ENCODE results near the gene MRPL38. TPM values are rescaled to one million over a fixed set of nuclear protein-coding genes. Genes with fewer than 3 reads are reported as not detected.

The MRPL38 gene
- total RNA-seq, 2 donors from 2014 or later, result 47.7 to 77.8 TPM

DNA sequence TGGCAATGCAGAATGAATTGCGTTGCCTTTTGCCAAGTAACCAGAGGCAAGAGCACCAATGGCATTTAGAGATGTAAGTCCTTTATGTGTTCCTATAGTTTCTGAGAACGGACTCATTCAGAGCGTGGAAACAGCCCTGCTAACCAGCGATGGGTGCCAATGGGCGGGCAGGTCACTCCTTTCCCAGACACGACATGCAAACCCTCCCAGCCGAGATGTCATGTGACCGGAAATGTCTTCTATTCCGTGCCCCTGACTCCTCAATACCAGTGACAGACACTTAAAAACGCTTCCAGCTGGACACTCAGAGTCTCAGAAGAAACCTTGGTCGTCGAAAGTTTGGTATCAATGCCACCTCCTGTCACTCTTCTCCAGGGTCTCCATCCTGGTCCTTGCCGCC is 33.0 kb upstream of the MRPL38 start:
- H3K4me3 ChIP-seq, result no peak overlapping the region
- no peak overlapping the region for H3K27ac ChIP-seq
- no peak for DNase-seq
- TF ChIP-seq, protein P1, sequence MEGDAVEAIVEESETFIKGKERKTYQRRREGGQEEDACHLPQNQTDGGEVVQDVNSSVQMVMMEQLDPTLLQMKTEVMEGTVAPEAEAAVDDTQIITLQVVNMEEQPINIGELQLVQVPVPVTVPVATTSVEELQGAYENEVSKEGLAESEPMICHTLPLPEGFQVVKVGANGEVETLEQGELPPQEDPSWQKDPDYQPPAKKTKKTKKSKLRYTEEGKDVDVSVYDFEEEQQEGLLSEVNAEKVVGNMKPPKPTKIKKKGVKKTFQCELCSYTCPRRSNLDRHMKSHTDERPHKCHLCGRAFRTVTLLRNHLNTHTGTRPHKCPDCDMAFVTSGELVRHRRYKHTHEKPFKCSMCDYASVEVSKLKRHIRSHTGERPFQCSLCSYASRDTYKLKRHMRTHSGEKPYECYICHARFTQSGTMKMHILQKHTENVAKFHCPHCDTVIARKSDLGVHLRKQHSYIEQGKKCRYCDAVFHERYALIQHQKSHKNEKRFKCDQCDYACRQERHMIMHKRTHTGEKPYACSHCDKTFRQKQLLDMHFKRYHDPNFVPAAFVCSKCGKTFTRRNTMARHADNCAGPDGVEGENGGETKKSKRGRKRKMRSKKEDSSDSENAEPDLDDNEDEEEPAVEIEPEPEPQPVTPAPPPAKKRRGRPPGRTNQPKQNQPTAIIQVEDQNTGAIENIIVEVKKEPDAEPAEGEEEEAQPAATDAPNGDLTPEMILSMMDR (IDR thresholded peaks at IDR 0.05), result no peak
- TF ChIP-seq POLR2A (IDR thresholded peaks at IDR 0.05), result no peak
- H3K4me1 ChIP-seq, result peaks cover 14% of the 10 kb centered on the region
- WGBS, 2 donors, result 89 to 94% methylated on average over 13 of the region's 13 CpGs
- H3K27me3 ChIP-seq, result no peaks in the 10 kb centered on the region
- no peaks in the 10 kb centered on the region for H3K9me3 ChIP-seq
- ATAC-seq, result no peak
- no peaks in the 10 kb centered on the region for H3K36me3 ChIP-seq (replicated peaks in 1 of 2; ENCODE audit: insufficient read depth in 1 of 2, low read depth in 2 of 2)
- intact Hi-C loops (cut with DNase I), result no loop called here

DNA sequence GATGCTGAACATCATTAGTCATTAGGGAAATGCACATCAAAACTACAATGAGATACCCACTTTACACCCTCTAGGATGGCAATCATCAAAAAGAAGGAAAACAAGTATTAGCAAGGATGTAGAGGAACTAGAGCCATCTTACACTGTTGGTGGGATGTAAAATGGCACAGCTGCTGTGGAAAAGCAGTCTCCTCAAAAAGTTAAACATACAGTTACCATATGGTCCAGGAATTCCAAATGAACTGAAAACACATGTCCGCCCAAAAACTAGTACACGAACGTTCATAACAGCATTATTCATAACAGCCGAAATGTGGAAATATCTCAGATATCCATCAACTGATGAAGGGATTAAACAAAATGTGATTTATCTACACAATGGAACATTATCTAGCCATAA is 29.1 kb upstream of the MRPL38 start:
- WGBS, 2 donors, result 80 to 85% methylated on average over 4 of the region's 4 CpGs
- intact Hi-C loops (cut with DNase I), result no loop called here
- Histone ChIP-seq H3K27me3 (no peaks in the 10 kb centered on the region), H3K4me3 (no peak overlapping the region), H3K27ac (no peak overlapping the region), H3K36me3 (replicated peaks in 1 of 2; ENCODE audit: insufficient read depth in 1 of 2, low read depth in 2 of 2) (no peaks in the 10 kb centered on the region), H3K4me1 (no peaks in the 10 kb centered on the region), H3K9me3 (no peaks in the 10 kb centered on the region)
- TF ChIP-seq, protein P1 (IDR thresholded peaks at IDR 0.05), result no peak
- DNase-seq, result no peak
- no peak for ATAC-seq

GRCh38 chr17:75932852-75933251 is 28.2 kb upstream of the MRPL38 start:
- Histone ChIP-seq H3K36me3 (replicated peaks in 1 of 2; ENCODE audit: insufficient read depth in 1 of 2, low read depth in 2 of 2) (no peaks in the 10 kb centered on the region), H3K4me1 (no peaks in the 10 kb centered on the region), H3K4me3 (no peak overlapping the region), H3K27me3 (no peaks in the 10 kb centered on the region), H3K9me3 (no peaks in the 10 kb centered on the region), H3K27ac (no peak overlapping the region)
- DNase-seq (no peak), ATAC-seq (no peak)
- WGBS, 2 donors, result 86 to 89% methylated on average over 5 of the region's 5 CpGs
- no peak for TF ChIP-seq POLR2A (IDR thresholded peaks at IDR 0.05)
- TF ChIP-seq, protein P1 (IDR thresholded peaks at IDR 0.05), result no peak
- intact Hi-C loops (cut with DNase I), result no loop called here

- H3K27me3 ChIP-seq, result no peaks in the 10 kb centered on the region
- TF ChIP-seq, protein P1 (IDR thresholded peaks at IDR 0.05), result no peak
- no peak for TF ChIP-seq POLR2A (IDR thresholded peaks at IDR 0.05)
- H3K4me1 ChIP-seq, result no peaks in the 10 kb centered on the region
- no peaks in the 10 kb centered on the region for H3K9me3 ChIP-seq
- no peaks in the 10 kb centered on the region for H3K36me3 ChIP-seq (replicated peaks in 1 of 2; ENCODE audit: insufficient read depth in 1 of 2, low read depth in 2 of 2)
- ATAC-seq (no peak), DNase-seq (no peak)
- no peak overlapping the region for H3K4me3 ChIP-seq
- 88 to 100% methylated on average over 1 to 4 of the region's 4 CpGs for WGBS, 2 donors
- intact Hi-C loops (cut with DNase I), result no loop called here
- H3K27ac ChIP-seq, result no peak overlapping the region
Observed at GRCh38 chr17:75931062-75931461, 26.4 kb upstream of the MRPL38 start.

DNA sequence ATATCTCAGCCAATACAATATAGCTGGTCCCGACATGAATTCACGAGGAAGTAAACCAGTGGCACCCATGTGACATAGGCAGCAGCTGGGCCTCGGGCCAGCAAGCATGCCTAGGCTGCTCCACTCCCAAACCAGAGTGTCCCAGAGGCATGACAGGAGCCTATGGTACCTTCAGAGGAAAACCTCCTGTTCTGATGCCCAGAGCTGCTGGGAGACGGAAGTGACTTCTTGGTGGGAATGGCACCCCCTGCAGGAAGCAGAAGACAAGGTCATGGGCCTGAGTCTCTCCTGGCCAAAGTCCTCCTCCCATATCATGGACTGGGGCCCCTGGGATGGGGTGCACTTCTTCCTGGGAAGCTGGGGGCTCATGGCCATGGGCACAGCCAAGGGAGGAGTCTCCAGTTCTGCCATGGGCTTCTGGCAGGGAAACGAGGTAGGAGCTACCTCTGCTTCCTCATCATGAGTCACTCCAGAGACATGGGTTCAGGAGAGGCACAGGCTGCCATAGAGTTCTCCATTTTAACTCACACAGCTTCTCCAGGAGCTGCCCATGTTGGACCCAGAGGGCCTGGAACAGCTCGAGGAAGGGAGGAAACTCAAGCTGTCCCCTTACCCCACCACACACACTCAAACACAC is 22.7 kb upstream of the MRPL38 start:
- DNase-seq (peak in 2 of 4 donors; percentile 33), ATAC-seq (no peak)
- 62 to 76% methylated on average over 5 to 6 of the region's 6 CpGs for WGBS, 2 donors
- Histone ChIP-seq H3K36me3 (replicated peaks in 1 of 2; ENCODE audit: insufficient read depth in 1 of 2, low read depth in 2 of 2) (no peaks in the 10 kb centered on the region), H3K9me3 (no peaks in the 10 kb centered on the region), H3K27me3 (no peaks in the 10 kb centered on the region), H3K4me1 (no peaks in the 10 kb centered on the region), H3K4me3 (no peak overlapping the region), H3K27ac (no peak overlapping the region)
- TF ChIP-seq, protein P1 (IDR thresholded peaks at IDR 0.05), result peak in 3 of 7 experiments; percentile 16 to 27 (median 27)
- TF ChIP-seq POLR2A (IDR thresholded peaks at IDR 0.05), result no peak
- intact Hi-C loops (cut with DNase I), result no loop called here
